Dedifferentiated amniotic fluid mesenchymal stem cell (primary cell): Measurements from ENCODE around the gene PMM2.
"Not testable (repeated sequence)": the region's sequence is repeated elsewhere in the genome, so short reads cannot be mapped to it uniquely, and the experiment has no call there.

Experiments
- DNase-seq: peaks from one replicate; pipeline ENCODE4 v3.0.0-alpha.2; 2016; ENCODE audit errors: extremely low spot score

The PMM2 gene

GRCh38 chr16:8866884-8867215, 69.2 kb downstream of the PMM2 start:
- DNase-seq: no peak

DNA sequence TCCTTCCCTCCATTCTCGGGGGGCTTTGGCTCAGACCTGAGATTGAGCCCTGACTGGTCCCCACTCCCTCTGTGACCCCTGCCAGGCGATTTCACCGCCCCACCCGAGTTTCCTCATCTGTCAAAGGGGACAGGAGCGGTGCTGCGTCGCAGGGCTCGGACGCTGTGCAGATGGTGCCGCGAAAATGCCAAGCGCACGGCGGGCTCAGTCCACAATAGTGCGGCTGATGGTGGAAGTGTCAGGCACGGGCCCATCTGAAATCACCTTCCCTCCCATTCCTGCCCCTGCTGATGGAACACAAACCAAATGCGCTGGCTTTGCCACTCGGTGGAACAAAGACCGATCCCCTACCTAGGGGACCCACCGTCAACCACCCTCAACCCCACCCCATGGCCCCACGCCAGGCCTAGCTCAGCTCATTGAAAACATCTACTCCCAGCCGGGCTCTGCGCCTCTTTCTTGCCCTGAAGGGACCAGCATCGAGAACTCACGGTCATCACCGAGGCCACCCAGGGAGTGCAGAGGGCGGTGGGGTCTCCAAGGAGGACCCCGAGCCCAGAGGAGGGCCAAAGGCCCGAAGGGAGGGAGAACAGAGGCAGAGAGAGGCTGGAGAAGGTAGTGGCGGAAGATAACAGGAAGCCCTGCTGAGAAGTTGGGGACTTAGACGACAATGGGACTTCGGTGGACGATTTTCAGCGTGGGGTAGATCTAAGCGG, 69.7 kb downstream of the PMM2 start:
- DNase-seq: no peak

DNA sequence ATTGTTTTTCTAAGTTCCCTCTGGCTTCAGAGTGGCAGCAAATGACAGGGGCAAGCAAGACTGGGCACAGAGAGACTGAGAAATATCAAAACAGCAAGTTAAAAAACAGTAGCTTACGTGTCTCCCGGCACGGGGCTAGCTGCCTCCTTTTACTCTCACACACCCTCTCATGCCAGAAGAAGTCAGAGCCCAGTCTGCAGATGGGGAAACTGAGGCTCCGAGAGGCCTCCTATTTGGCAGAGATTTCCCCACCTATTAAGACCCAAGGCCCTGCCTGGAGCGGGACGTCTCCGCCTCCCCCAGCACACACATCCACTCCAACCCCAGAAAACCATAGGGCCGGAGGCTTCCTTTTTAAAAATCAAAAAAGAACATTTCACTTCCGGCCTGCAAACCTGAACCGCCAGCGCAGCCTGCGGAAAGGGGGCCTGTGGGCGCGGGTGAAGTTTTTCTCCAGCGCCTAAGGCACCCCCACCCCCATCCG, 70.3 kb downstream of the PMM2 start:
- no peak for DNase-seq

GRCh38 chr16:8868416-8869211, 71.0 kb downstream of the PMM2 start, which contains the start of gene CARHSP1:
TSS of gene CARHSP1 (minus strand) at chr16:8869006. CDS start at chr16:8859328, 9,678 bp downstream.
- DNase-seq: peak; percentile 78

DNA sequence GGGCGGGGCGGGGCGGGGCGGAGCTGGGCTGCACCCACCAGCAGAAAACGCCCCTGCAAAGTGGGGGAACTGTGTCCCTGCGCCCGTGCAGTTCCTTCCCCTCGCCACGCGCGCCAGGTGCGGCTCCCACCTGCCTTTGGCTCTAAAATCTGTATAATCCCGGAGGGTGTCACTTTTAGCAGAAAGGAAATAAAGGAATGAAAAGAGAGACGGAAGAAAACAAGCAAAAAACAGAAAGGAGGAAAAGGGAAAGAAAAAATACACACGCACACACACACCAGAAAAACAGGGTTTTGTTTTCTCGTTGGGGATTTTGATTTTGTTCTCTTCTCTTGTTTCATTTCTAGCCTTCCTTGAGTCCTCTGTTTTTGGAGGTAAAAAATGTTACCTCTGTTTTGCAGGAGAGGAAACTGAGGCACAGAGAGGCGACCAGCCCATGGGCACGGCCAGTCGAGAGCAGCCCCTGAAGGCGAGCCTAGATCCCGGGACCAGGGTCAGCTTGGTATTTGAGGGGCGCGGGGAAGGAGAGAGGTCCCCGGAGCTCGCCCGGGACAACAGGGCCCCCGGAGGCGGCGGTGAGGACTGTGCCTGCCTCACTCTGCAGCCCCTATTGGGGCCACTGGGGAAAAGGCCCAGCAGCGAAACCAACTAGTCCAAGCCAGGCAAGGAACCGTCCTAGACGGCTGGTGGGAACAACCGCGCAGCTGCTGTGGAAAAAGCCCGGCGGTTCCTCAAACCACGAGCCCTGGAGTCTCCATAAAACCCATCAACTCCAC, 71.8 kb downstream of the PMM2 start:
- DNase-seq: no peak

GRCh38 chr16:8869988-8870241, 72.3 kb downstream of the PMM2 start:
- not testable (repeated sequence) for DNase-seq

DNA sequence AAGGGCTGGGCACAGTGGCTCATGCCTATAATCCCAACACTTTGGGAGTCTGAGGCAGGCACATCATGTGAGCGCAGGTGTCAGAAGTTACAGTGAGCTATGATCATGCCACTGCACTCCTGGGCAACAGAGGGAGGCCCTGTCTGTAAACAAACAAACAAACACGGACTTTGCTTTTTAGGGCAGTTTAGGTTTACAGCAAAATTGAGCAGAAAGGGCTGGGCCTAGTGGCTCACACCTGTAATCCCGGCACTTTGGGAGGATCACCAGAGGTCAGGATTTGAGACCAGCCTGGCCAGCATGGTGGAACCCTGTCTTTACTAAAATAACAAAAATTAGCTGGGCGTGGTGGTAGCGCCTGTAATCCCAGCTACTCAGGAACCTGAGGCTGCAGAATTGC, 74.4 kb downstream of the PMM2 start:
- DNase-seq: no peak

DNA sequence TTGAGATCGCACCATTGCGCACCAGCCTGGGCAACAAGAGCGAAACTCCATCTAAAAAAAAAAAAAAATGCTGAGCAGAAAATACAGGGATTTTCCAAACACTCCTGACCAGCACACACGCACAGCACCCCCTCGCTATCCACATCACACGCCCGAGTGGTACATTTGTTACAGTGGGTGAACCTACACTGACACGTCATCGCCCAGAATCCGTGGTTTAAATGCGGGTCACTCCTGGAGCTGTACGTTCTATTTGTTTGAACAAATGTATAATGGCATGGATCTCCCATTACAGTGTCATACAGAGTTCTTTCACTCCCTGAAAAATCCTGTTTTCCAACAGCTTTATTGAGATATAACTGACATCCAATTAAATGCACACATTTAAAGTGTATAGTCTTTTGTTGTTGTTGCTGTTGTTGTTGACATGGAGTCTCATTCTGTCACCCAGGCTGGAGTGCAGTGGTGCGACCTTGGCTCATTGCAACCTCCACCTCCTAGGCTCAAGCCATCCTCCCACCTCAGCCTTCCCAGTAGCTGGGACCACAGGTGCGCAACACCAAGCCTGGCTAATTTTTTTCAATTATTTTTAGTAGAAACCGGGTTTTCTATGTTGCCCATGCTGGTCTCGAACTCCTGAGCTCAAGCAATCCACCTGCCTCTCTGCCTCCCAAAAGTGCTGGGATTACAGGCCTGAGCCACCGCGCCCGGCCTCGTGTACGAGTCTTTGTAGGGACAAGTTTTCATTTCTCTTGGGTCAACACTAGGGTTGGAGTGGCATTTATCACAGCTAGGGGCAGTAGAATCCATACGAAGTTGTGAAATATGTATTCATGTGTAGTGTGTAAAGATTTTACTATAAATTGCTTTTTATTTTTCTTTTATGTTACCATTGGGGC, 75.6 kb downstream of the PMM2 start:
- DNase-seq: no peak

GRCh38 chr16:8873866-8874195, 76.2 kb downstream of the PMM2 start:
- DNase-seq: not testable (repeated sequence)

GRCh38 chr16:8874388-8874787, 76.7 kb downstream of the PMM2 start:
- peak; percentile 54 for DNase-seq

DNA sequence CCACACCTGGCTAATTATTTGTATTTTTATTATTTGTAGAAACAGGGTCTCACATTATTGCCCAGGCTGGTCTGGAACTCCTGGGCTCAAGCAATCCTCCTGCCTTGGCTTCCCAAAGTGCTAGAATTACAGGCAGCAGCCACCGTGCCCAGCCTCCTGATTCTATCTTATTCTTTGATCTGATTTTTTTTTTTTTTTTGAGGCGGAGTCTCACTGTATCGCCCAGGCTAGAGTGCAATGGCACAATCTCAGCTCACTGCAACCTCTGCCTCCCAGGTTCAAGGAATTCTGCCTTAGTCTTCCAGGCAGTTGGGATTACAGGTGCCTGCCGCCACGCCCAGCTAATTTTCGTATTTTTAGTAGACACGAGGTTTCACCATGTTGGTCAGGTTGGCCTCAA, 77.7 kb downstream of the PMM2 start:
- not testable (repeated sequence) for DNase-seq

DNA sequence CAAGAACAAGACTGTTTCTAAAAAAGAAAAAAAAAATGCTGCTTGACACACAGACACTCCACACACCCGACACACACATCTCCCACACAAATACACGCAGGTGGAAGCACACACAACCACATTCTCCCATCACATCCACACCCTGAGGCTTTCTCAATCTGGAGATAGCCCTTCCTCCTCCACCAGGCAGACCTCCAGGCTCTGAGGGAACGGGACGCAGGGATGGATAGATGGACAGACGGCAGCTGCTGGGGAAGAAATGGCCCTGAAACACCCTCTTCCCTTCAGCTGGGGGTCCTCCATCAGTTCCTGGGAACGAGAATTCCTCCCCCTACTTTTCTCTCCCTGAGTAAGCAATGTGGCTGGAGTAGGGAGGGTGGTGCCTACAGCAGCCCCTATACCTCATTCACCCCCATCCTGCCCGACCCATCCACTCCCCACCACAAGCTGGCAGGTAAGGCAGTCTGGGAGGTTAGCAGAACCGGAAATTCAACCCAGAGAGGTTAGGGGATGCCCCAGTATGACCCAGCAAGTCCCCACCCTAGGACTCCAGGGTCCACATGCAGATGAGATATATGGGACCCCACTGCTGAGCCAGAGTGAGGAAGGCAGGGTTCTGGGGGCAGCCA, 80.4 kb downstream of the PMM2 start:
- no peak for DNase-seq

GRCh38 chr16:8878523-8878911, 80.9 kb downstream of the PMM2 start:
- no peak for DNase-seq

DNA sequence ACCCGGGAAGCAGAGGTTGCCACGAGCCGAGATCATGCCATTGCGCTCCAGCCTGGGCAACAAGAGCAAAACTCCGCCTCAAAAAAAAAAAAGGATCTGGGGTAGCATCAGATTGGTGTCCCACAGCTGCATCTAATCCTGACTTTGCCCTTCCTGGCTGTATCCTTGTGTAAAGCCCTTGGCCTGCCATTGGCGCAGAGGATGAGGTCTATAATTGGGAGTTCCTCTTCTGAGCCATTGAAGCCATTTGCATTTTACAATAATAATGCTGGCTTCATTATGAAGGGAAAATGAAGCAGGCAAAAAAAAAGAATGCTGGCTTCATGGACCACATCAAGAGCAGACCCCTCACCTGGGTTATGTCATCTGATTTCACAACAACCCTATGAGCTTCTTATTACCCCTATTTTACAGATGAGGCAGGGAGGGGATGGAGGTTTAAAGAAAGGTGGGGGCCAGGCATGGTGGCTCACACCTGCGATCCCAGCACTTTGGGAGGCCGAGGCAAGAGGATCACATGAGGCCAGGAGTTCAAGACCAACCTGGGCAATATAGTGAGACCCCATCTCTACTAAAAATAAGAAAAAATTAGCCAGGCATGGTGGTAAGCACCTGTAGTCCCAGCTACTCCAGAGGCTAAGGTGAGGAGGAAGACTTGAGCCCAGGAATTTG, 83.3 kb downstream of the PMM2 start:
- no peak for DNase-seq

- no peak for DNase-seq
Measured at GRCh38 chr16:8882041-8882617, 84.5 kb downstream of the PMM2 start, which contains the start of gene LITAFD. TSS of gene LITAFD (plus strand) at chr16:8882351. CDS start at chr16:8884356, 2,005 bp downstream.

- DNase-seq: no peak
Measured at GRCh38 chr16:8882725-8883377, 85.2 kb downstream of the PMM2 start.

GRCh38 chr16:8885674-8886592, 88.3 kb downstream of the PMM2 start:
- no peak for DNase-seq

GRCh38 chr16:8886593-8887430, 89.2 kb downstream of the PMM2 start:
- DNase-seq: no peak
